ENCODE measurements around the gene CNTN4. TPM values are rescaled to one million over a fixed set of nuclear protein-coding genes. Genes with fewer than 3 reads are reported as not detected.

The CNTN4 gene
- total RNA-seq, 1 experiment from 2014 or later, result 51.3 TPM

DNA sequence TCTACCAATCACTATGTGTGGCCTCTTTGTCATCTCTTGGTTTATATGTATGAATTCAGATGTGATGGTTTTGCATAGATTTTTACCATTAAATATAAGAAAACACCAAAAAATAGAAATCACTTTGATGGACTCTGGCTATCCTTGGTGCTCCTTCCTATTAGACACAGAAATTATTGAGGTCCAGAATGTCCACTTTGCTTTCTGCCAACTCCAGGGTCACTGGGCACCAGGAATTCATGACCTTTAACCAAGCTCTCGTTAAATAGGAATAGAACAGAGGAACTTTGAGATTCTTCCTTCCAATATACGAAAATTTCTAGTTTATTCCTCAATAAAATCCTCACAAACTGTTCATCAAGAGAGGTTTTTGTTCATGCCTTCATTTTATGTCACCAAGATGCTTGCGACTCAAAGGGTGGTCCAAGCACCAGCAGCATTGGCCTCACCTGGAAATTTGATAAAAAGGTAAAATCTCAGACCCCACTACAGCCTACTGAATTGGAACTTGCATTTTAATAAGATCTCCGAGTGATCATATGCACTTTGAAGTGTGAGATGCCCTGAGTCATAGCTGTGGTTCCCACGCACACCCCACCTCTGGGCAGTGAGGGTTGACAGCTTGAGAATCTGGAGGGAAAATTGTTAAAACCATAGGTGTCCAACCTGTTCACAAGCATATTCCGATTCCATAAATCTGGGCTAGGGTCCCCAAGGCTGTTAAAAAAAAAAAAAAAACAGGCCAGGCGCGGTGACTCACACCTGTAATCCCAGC is 725.0 kb downstream of the CNTN4 start:
- DNase-seq, result no peak
- no peaks in the 10 kb centered on the region for H3K36me3 Mint-ChIP-seq (ENCODE audit: insufficient read depth, unreplicated experiment)
- no peak overlapping the region for H3K4me3 Mint-ChIP-seq (ENCODE audit: unreplicated experiment)
- H3K27me3 Mint-ChIP-seq (ENCODE audit: insufficient read depth, unreplicated experiment), result no peaks in the 10 kb centered on the region
- Histone ChIP-seq H3K4me3 (ENCODE audit: low read depth, low read length) (no peak overlapping the region), H3K27me3 (replicated peaks; ENCODE audit: control insufficient read depth, insufficient read depth, low read length) (no peaks in the 10 kb centered on the region), H3K4me1 (no peaks in the 10 kb centered on the region), H3K36me3 (ENCODE audit: control insufficient read depth, insufficient read depth, low read length) (no peaks in the 10 kb centered on the region), H3K9me3 (no peaks in the 10 kb centered on the region)
- no peaks in the 10 kb centered on the region for H3K9me3 Mint-ChIP-seq (ENCODE audit: unreplicated experiment)
- BruUV-seq (replicated peaks), result no TSS peak
- no peak for TF ChIP-seq CTCF (IDR thresholded peaks at IDR 0.05; ENCODE audit: insufficient read depth in 1 of 2, low read depth in 1 of 2, low read length in 1 of 2, severe bottlenecking in 1 of 2, unreplicated experiment in 1 of 2)
- no peaks in the 10 kb centered on the region for H3K4me1 Mint-ChIP-seq (ENCODE audit: low read depth, unreplicated experiment)
- intact Hi-C loops (cut with micrococcal nuclease; ENCODE audit: unreplicated experiment), result no loop called here
- H3K27ac Mint-ChIP-seq (ENCODE audit: unreplicated experiment), result no peak overlapping the region
- ChIA-PET POLR2A (no interaction called here), CTCF (no interaction called here)

- no peaks in the 10 kb centered on the region for H3K36me3 ChIP-seq (ENCODE audit: control insufficient read depth, insufficient read depth, low read length)
- intact Hi-C loops (cut with micrococcal nuclease; ENCODE audit: unreplicated experiment), result no loop called here
- no peaks in the 10 kb centered on the region for H3K4me1 ChIP-seq
- no peak for DNase-seq
- no peaks in the 10 kb centered on the region for H3K27me3 ChIP-seq (replicated peaks; ENCODE audit: control insufficient read depth, insufficient read depth, low read length)
- Mint-ChIP-seq H3K27me3 (ENCODE audit: insufficient read depth, unreplicated experiment) (no peaks in the 10 kb centered on the region), H3K27ac (ENCODE audit: unreplicated experiment) (no peak overlapping the region), H3K9me3 (ENCODE audit: unreplicated experiment) (no peaks in the 10 kb centered on the region), H3K4me3 (ENCODE audit: unreplicated experiment) (no peak overlapping the region), H3K4me1 (ENCODE audit: low read depth, unreplicated experiment) (no peaks in the 10 kb centered on the region), H3K36me3 (ENCODE audit: insufficient read depth, unreplicated experiment) (no peaks in the 10 kb centered on the region)
- H3K9me3 ChIP-seq, result no peaks in the 10 kb centered on the region
- H3K4me3 ChIP-seq (ENCODE audit: low read depth, low read length), result no peak overlapping the region
- CTCF ChIA-PET, result no interaction called here
- BruUV-seq (replicated peaks), result no TSS peak
- no peak for TF ChIP-seq CTCF (IDR thresholded peaks at IDR 0.05; ENCODE audit: insufficient read depth in 1 of 2, low read depth in 1 of 2, low read length in 1 of 2, severe bottlenecking in 1 of 2, unreplicated experiment in 1 of 2)
- POLR2A ChIA-PET, result no interaction called here
These were observed 727.4 kb downstream of the CNTN4 start for GRCh38 chr3:2826036-2826435.

DNA sequence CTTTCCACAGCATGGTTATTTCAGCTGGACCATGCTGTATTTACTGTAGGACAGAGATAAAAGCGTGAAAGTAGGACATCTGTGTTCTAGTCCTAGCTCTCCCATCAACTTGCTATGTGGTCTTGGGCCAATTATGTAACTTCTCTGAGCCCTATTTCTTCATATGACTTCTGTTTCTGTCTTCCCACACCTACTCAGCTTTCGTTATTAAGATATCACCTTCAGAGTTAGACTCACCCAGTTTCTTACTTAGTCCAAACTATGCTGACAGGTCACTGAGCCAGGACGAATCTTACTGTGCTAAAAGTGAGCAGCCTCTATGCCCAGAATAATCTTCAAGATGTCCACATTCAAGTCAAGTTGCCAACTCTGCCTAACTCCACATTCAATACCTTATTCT is 727.8 kb downstream of the CNTN4 start:
- CTCF ChIA-PET, result no interaction called here

More for the DNA sequence above, 727.8 kb downstream of the CNTN4 start:
- no peaks in the 10 kb centered on the region for H3K4me1 Mint-ChIP-seq (ENCODE audit: low read depth, unreplicated experiment)
- no peaks in the 10 kb centered on the region for H3K27me3 Mint-ChIP-seq (ENCODE audit: insufficient read depth, unreplicated experiment)
- TF ChIP-seq CTCF (IDR thresholded peaks at IDR 0.05; ENCODE audit: insufficient read depth in 1 of 2, low read depth in 1 of 2, low read length in 1 of 2, severe bottlenecking in 1 of 2, unreplicated experiment in 1 of 2), result no peak
- H3K27ac Mint-ChIP-seq (ENCODE audit: unreplicated experiment), result no peak overlapping the region
- no peaks in the 10 kb centered on the region for H3K27me3 ChIP-seq (replicated peaks; ENCODE audit: control insufficient read depth, insufficient read depth, low read length)
- POLR2A ChIA-PET, result no interaction called here
- H3K9me3 Mint-ChIP-seq (ENCODE audit: unreplicated experiment), result no peaks in the 10 kb centered on the region
- H3K36me3 Mint-ChIP-seq (ENCODE audit: insufficient read depth, unreplicated experiment), result no peaks in the 10 kb centered on the region
- H3K4me3 ChIP-seq (ENCODE audit: low read depth, low read length), result no peak overlapping the region
- no peak overlapping the region for H3K4me3 Mint-ChIP-seq (ENCODE audit: unreplicated experiment)
- no peaks in the 10 kb centered on the region for H3K36me3 ChIP-seq (ENCODE audit: control insufficient read depth, insufficient read depth, low read length)
- no peak for DNase-seq
- intact Hi-C loops (cut with micrococcal nuclease; ENCODE audit: unreplicated experiment), result no loop called here
- no peaks in the 10 kb centered on the region for H3K9me3 ChIP-seq
- BruUV-seq (replicated peaks), result no TSS peak
- H3K4me1 ChIP-seq, result no peaks in the 10 kb centered on the region; the same call in 1 of the 2 replicates
